D721Med (cell line): ENCODE measurements around the gene MAD1L1.

ENCODE experiments used
- DNase-seq: peaks from one replicate; pipeline ENCODE4 v3.0.0; 2011; ENCODE audit warnings: low spot score; ENCODE audit not compliant: insufficient read length
- FAIRE-seq: peaks from 2 replicates; lab custom pipeline; 2011; peaks lifted over from hg19 to GRCh38; lab: Jason Lieb, UNC
- CTCF ChIP-seq: IDR thresholded peaks from 2 replicates; pipeline ENCODE4 v1.5.1; 2012; ENCODE audit warnings: mild to moderate bottlenecking, control low read depth; ENCODE audit not compliant: insufficient read depth; ENCODE audit errors: missing control alignments

The MAD1L1 gene

GRCh38 chr7:2050511-2050866 lies 182.3 kb downstream of the MAD1L1 start:
- DNase-seq = no peak
- no peak for FAIRE-seq
- TF ChIP-seq CTCF = no peak

DNA sequence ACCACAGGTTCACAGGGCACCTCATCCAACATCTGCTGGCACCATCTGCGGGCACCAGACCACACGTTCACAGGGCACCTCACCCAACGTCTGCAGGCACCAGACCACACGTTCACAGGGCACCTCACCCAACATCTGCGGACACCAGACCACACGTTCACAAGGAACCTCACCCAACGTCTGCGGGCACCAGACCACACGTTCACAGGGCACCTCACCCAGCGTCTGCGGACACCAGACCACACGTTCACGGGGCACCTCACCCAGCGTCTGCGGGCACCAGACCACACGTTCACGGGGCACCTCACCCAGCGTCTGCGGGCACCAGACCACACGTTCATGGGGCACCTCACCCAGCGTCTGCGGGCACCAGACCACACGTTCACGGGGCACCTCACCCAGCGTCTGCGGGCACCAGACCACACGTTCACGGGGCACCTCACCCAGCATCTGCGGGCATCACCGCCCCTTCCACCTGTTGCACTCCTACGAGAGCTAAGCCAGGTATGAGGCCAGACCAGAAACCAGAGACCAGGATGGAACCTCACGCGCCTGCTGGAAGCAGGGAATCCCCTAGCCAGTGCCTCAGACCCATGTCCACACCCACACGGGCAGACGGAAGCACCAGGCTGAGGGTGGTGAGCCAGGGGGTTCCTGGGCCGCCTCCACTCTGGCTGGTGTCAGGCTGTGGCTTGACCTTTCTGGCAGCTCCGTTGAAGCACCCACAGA lies 182.8 kb downstream of the MAD1L1 start:
- no peak for DNase-seq
- TF ChIP-seq CTCF = no peak
- FAIRE-seq = no peak

- DNase-seq (no peak), FAIRE-seq (no peak)
- TF ChIP-seq CTCF = no peak
Measured at GRCh38 chr7:2049111-2049781, 183.5 kb downstream of the MAD1L1 start.

DNA sequence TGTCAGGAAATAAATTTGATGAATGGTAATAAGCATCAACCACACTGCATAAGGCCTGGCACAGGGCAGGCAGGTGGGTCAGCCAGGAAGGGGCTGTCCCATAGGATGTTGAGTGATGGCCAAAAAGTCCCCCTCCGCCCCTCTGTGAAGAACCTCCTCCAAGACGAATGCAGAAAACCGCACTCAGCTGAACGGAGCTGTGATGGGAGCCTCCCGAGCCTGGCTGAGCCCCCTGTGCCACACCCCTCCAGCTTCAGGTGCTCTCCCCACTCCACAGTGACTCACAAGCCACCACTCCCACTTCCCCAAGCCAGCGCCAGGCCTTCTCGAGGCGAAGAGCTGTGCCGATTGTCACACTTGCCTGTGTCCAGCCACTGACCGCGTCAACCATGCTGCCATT lies 184.2 kb downstream of the MAD1L1 start:
- DNase-seq = no peak
- no peak for FAIRE-seq
- no peak for TF ChIP-seq CTCF

GRCh38 chr7:2048006-2048405 lies 184.7 kb downstream of the MAD1L1 start:
- FAIRE-seq (no peak), DNase-seq (no peak)
- no peak for TF ChIP-seq CTCF

- DNase-seq (peak; percentile 92), FAIRE-seq (no peak)
- TF ChIP-seq CTCF = no peak
Measured at GRCh38 chr7:2046581-2047565, 185.9 kb downstream of the MAD1L1 start.
